Prostate gland (tissue), 1 donor: ENCODE measurements around the gene MRPL53.

Experiments used
- POLR2A ChIP-seq: fragments of 450-650 bp; IDR thresholded peaks from one replicate; pipeline ENCODE4 v1.6.1; 2016; ENCODE audit warnings: antibody characterized with exemption, mild to moderate bottlenecking
- POLR2AphosphoS5 ChIP-seq: sonication (generic); formaldehyde crosslinking; IDR thresholded peaks from one replicate; pipeline ENCODE4 v1.6.1; 2017; ENCODE audit warnings: antibody characterized with exemption

- TF ChIP-seq POLR2A = no peak
- no peak for TF ChIP-seq POLR2AphosphoS5
Observed at GRCh38 chr2:74497777-74498499, 25.5 kb upstream of the MRPL53 start.
